Measurements from ENCODE around the gene C10orf95.
A peak's percentile ranks its signal among the peaks of the same experiment; 100 is the strongest.
"Not testable (repeated sequence)": the region's sequence is repeated elsewhere in the genome, so short reads cannot be mapped to it uniquely, and the experiment has no call there.

The C10orf95 gene

DNA sequence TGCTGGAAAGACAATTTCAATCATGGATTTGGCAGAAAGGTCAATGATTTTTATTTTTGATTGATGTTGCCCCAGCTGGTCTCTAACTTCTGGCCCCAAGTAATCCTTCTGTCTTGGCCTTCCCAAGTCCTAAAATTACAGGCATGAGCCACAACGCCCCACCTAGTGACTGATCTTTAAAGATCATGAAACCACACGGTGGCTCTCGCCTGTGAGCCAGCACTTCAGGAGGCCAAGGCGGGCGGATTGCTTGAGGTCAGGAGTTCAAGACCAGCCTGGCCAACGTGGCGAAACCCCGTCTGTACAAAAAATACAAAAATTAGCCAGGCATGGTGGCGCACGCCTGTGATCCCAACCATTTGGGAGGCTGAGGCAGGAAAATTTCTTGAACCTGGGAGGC is 12.6 kb upstream of the C10orf95 start:
- no peak for DNase-seq

DNA sequence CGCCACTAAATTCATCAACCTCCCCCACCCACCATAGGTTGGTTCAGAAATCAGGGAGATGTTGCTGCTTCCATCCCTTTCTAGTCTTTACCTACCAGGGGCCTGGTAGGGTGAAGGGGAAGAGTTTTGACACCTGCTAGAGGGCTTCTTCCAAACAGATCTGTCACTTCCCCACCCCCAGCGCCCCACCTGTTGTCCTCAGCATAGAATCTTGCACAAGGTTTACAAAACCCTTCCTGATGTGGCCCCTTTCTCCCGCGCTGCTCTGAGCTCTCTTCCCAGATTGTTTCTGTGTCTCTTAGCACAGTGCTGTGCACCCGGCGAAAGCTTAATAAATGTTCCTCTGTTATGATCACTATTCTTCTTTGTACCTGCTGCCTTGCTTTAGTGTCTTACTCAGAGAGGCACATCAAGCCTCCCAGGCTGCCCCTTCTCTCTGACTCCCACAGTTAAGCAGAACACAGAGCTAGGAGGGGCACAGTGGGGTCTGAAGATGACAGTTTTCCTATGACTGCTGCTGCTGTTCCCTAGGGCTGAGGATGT is 11.2 kb upstream of the C10orf95 start:
- no peak for DNase-seq

- DNase-seq, result peak; percentile 86
These were observed 10.1 kb upstream of the C10orf95 start for GRCh38 chr10:102461187-102462054.

DNA sequence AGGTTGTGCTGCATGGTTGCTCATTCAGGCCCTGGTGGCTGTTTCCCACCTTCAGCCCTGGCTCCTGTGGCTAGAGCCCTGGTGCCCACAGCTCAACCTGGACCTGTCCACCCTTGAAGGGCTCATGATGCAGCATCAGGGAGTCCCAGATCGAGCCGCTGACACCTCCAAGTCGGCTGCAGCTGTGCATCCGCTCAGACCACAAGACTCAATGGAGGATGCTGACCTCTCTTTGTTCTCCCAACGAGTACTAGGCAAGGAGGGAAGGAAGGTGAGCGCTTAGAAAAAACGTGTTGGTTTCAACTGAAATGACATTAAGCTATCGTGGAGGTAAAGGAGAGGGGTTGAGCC is 9.5 kb upstream of the C10orf95 start:
- no peak for DNase-seq

- DNase-seq, result no peak
These were observed 7.3 kb upstream of the C10orf95 start for GRCh38 chr10:102458656-102459055.

- no peak for DNase-seq
These were observed 6.3 kb upstream of the C10orf95 start for GRCh38 chr10:102457591-102458150.

DNA sequence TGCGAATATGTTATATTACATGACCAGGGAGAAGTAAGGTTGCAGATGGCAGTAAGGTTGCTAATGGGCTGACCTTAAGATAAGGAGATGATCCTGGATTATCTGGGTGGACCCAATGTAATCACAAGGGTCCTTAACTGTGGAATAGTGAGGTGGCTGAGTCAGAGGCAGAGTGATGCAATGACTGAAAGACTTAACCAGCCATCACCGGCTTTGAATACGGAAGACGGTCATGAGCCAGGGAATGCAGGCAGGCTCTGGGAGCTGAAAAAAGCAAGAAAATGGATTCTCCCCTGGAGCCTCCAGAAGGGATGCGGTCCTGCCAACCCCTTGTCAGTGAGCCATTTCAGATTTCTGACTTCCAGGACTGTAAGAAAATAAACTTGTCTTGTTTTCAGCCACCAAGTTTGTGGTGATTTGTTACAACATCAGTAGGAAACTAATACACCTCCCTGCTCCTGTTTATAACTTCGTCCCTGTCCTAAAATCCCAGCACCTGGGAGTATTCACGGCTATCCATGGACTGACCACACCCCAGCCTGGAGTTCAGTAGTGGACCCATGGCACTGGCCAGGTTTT is 4.6 kb upstream of the C10orf95 start:
- DNase-seq, result peak; percentile 84

DNA sequence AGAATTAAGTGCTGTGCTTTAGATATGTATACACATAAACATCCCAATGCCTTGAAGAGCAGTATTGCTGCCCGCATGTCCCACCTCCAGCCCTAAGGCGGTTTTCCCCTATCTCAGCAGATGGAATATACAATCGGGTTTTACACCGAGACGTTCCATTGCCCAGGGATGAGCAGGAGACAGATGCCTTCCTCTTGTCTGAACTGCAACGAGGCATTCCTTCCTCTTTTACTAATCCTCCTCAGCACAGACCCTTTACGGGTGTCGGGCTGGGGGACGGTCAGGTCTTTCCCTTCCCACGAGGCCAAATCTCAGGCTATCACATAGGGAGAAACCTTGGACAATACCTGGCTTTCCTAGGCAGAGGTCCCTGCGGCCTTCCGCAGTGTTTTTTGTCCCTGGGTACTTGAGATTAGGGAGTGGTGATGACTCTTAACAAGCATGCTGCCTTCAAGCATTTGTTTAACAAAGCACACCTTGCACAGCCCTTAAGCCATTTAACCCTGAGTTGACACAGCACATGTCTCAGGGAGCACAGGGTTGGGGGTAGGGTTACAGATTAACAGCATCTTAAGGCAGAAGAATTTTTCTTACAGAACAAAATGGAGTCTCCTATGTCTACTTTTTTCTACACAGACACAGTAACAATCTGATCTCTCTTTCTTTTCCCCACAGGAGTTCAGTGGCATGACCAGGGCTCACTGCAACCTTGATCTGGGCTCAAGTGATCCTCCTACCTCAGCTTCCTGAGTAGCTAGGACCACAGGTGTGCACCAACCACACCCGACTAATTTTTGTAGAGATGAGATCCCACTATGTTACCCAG is 3.5 kb upstream of the C10orf95 start:
- DNase-seq, result not testable (repeated sequence)

GRCh38 chr10:102453502-102453901 is 2.2 kb upstream of the C10orf95 start:
- DNase-seq, result no peak

GRCh38 chr10:102452672-102453340 is 1.5 kb upstream of the C10orf95 start:
- DNase-seq, result peak; percentile 37

GRCh38 chr10:102450374-102451104 is 804 bp downstream of the C10orf95 start:
- peak; percentile 80 for DNase-seq

DNA sequence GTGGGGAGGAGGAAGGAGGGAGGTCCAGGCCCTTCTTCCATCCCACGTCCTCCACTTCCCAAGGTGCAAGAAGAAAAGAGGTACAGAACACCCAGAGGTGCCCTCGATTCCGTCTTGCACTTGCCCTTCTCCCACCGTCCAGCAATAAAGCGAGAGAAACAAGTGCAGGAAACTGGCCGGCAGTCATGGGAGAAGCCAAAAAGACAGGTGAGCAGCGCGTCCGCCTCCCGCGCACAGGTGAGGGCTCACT is 1.3 kb downstream of the C10orf95 start:
- no peak for DNase-seq

DNA sequence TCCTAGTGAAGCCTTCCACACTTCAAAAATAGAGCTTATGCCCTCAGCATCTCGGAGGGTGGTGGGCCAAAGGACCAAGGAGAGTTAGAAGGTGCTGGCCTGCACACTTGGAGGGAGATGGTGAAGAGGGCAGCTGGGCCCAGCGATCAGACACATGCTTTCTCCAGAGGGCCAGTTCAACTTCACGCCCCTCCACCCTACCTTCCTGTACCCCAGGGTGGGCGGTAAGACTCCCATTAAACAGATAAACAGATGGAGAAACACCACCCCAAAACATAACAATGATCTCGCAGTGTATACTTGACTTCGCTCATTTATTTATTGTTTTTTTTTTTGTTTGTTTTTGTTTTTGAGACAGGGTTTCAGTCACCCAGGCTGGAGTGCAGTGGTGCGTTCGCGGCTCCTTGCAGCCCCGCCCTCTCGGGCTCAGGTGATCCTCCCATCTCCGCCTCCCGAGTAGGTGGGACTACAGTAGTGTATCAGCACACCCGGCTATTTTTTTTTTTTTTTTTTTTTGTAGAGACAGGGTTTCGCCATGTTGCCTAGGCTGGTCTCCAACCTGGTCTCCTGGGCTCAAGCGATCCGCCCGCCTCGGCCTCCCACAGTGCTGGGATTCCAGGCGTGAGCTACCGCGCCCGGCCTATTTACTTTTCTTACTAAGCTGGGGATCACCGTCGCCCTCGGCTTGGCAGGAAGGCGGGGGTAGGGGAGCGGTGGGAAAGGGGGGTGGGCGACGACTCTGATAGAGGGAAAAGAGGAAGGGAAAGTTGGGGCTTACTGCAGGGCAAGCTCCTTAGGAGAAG is 1.8 kb downstream of the C10orf95 start:
- peak; percentile 79 for DNase-seq

DNA sequence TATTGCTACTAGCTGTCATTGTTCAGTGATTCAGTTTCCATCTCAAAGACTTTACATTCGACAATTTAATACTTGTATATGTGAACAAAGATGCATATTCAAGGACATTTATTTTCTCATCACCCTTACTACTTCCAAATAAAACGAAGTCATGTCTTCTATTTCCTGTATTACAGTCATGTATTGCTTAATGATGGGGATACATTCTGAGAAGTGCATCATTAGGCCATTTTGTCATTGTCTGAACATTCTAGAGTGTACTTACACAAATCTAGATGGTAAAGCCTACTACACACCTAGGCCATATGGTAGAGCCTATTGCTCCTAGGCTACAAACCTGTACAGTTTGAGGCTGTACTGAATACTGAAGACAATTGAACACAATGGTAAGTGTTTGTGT is 6.5 kb downstream of the C10orf95 start:
- no peak for DNase-seq

DNA sequence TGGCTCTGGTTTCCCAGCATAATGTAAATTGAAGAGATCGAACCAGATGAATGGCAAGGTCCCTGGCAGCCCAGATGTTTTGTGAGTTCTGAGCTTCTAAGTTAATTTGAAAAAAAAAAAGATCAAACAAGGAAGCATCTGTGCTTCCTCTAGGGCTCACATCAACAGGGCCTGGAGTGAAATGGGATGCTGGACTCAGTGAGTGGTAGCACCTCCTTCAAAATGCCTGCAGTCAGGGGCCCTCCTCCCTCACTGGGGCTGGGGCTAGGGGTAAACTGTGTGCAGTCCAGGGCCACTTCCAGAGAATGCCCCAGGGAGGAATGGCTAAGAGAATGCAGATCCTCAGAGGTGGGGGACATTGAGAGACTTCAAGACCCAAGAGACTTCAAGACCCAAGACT is 13.0 kb downstream of the C10orf95 start:
- DNase-seq, result no peak

DNA sequence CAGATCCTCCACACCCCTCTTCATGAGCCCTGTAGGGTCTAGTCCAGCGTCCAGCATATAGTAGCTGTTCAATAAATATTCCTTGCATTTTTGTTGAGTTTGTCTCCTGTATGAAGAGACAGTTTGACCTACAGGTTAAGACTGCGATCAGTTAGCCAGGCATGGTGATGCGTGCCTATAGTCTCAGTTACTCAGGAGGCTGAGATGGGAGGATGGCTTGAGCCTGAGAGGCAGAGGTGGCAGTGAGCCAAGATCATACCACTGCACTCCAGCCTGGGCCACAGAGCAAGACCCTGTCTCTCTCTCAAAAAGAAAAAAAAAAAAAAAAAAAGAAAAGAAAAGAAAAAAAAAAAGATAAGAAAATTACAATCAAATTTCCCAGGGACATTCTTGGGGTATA is 13.8 kb downstream of the C10orf95 start:
- no peak for DNase-seq

- no peak for DNase-seq
These were observed 15.0 kb downstream of the C10orf95 start for GRCh38 chr10:102436312-102436711.

- no peak for DNase-seq
These were observed 15.7 kb downstream of the C10orf95 start for GRCh38 chr10:102435529-102436233.

- no peak for DNase-seq
These were observed 16.2 kb downstream of the C10orf95 start for GRCh38 chr10:102435133-102435497.

DNA sequence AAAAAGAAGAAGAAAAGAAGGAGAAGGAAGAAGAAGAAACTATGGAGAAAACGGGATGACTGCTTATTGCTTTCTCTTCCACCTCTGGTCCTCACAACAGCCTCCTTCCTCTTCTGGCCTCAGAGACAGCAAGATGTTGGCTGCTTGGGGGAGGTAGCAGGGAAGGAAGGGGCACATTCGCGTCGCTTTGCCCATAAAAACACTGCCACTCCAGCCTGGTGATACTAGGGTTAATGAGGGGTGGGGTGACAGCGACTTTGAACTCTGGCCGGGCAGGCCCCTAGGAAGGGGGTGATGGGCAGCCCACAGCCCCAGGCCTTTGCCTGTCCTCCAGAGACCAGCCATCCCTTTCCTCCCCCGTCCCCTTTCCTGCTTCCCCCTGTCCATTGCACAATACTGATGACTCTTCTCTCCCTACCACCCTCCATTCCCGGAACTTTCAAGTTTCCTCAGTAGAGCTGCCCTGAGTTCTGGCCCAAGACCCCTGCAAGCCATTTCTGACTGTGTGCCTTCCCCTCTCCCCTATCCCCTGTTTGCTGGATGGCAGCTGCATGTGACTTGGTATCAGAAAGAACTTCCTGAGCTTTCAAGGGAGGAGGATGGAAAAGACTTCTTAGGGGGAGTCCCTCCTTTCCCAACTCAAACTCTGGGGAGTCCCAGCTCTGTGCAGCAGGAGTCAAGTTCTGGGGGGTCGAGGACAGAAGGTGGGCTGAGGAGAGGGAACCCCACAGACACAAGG is 16.8 kb downstream of the C10orf95 start:
- DNase-seq, result peak; percentile 40
